Lower lobe of right lung (tissue), 2 donors: ENCODE results near the gene AHSG. TPM values are rescaled to one million over a fixed set of nuclear protein-coding genes. Genes with fewer than 3 reads are reported as not detected.
"Not testable (repeated sequence)": the region's sequence is repeated elsewhere in the genome, so short reads cannot be mapped to it uniquely, and the experiment has no call there.

Experiments used
- ATAC-seq, 2 donors: fragments of 200-7000 bp; cut with Tn5 transposase; one replicate each; pipeline ENCODE4 v1.9.1; 2020 to 2022; ENCODE audit warnings: mild to moderate bottlenecking in 2 of 2, moderate library complexity in 2 of 2
- DNase-seq: peaks from one replicate; pipeline ENCODE4 v3.0.0-alpha.2; 2020
- H3K27ac ChIP-seq: fragments of 200-600 bp; one replicate; pipeline ENCODE4 v1.8.0; 2022
- H3K27me3 ChIP-seq: fragments of 200-600 bp; one replicate; pipeline ENCODE4 v1.8.0; 2022; ENCODE audit warnings: low read depth
- H3K36me3 ChIP-seq: fragments of 200-600 bp; one replicate; pipeline ENCODE4 v1.8.0; 2022; ENCODE audit warnings: mild to moderate bottlenecking
- H3K4me1 ChIP-seq: fragments of 200-600 bp; one replicate; pipeline ENCODE4 v1.8.0; 2022
- H3K4me3 ChIP-seq: fragments of 200-600 bp; one replicate; pipeline ENCODE4 v1.8.0; 2022; ENCODE audit warnings: mild to moderate bottlenecking
- H3K9me3 ChIP-seq: fragments of 200-600 bp; one replicate; pipeline ENCODE4 v1.8.0; 2022
- CTCF ChIP-seq: fragments of 200-600 bp; IDR thresholded peaks from one replicate; pipeline ENCODE4 v1.8.0; 2022; ENCODE audit warnings: antibody characterized with exemption, mild to moderate bottlenecking
- intact Hi-C: fragments of 100-400 bp; cut with DNase I; formaldehyde crosslinking; loops from one replicate; pipeline ENCODE4 v1.11.0; 2022
- long read RNA-seq: library from polyadenylated mRNA; unstranded; transcript quantifications from one replicate; pipeline ENCODE4 v2.0.0, GENCODE V29; 2021
- total RNA-seq: library from RNA; stranded (reverse); fragmentation: NEBNext Ultra II Directional; extraction: Animal tissue kit (Norgen Biotek cat#: 25700); gene quantifications from one replicate; pipeline ENCODE4 v1.2.1, GENCODE V29; 2021
- donor health status: DM: no; HTN: yes; CAD: no; lungs with severe emphysema.

AHSG gene
- total RNA-seq, result not detected
- long read RNA-seq, result 0 reads

GRCh38 chr3:186612721-186613636, at the start of gene AHSG:
Gene AHSG (plus strand): TSS chr3:186613060. CDS start chr3:186613142, 82 bp downstream.
- H3K4me3 ChIP-seq, result no peak within 1 kb of the TSS

GRCh38 chr3:186564586-186564985, 48.3 kb upstream of the AHSG start:
- no peak overlapping the region for H3K4me3 ChIP-seq
- DNase-seq (no peak), ATAC-seq (no peak)
- TF ChIP-seq CTCF, result no peak
- intact Hi-C loops, result no loop called here
- no peak overlapping the region for H3K27ac ChIP-seq
- no peaks in the 10 kb centered on the region for H3K27me3 ChIP-seq
- peaks cover 11% of the 10 kb centered on the region for H3K36me3 ChIP-seq
- H3K4me1 ChIP-seq, result peaks cover 51% of the 10 kb centered on the region
- no peaks in the 10 kb centered on the region for H3K9me3 ChIP-seq

More at GRCh38 chr3:186612721-186613636, at the start of gene AHSG:
- ATAC-seq (no peak), DNase-seq (no peak)
- TF ChIP-seq CTCF, result no peak
- intact Hi-C loops, result loop anchor here (10.0 kb wide), 1 partner anchor 212 kb away; no protein-coding TSS in a partner anchor
- H3K27me3 ChIP-seq, result peaks cover 8% of the 10 kb centered on the region
- H3K27ac ChIP-seq, result no peak within 1 kb of the TSS
- no peaks in the 10 kb centered on the region for H3K9me3 ChIP-seq
- H3K4me1 ChIP-seq, result peaks cover 11% of the 10 kb centered on the region
- no peaks in the 10 kb centered on the region for H3K36me3 ChIP-seq

GRCh38 chr3:186566772-186567071, 46.1 kb upstream of the AHSG start:
- Histone ChIP-seq H3K4me3 (peak overlapping the region; percentile 90), H3K36me3 (peaks cover 11% of the 10 kb centered on the region), H3K4me1 (peaks cover 62% of the 10 kb centered on the region), H3K27me3 (no peaks in the 10 kb centered on the region), H3K9me3 (no peaks in the 10 kb centered on the region), H3K27ac (peak overlapping the region; percentile 92)
- DNase-seq (no peak), ATAC-seq (peak in 1 of 2 donors; percentile 0)
- TF ChIP-seq CTCF, result no peak
- intact Hi-C loops, result no loop called here

- Histone ChIP-seq H3K9me3 (no peaks in the 10 kb centered on the region), H3K4me3 (peak within 1 kb of the TSS; percentile 90), H3K4me1 (peaks cover 67% of the 10 kb centered on the region), H3K27ac (peak within 1 kb of the TSS; percentile 92), H3K27me3 (no peaks in the 10 kb centered on the region), H3K36me3 (peaks cover 14% of the 10 kb centered on the region)
- no peak for TF ChIP-seq CTCF
- DNase-seq, result peak; percentile 93
- intact Hi-C loops, result no loop called here
- peak; percentile 91 to 92 for ATAC-seq
Observed at GRCh38 chr3:186567072-186567921, 45.6 kb upstream of the AHSG start, which contains the start of gene TBCCD1. Gene TBCCD1 (minus strand): TSS chr3:186567339. CDS start chr3:186564329, 3,010 bp downstream.

GRCh38 chr3:186569361-186569760, 43.5 kb upstream of the AHSG start:
- Histone ChIP-seq H3K4me3 (peak overlapping the region; percentile 90), H3K36me3 (peaks cover 24% of the 10 kb centered on the region), H3K27ac (peak overlapping the region; percentile 66), H3K4me1 (peaks cover 48% of the 10 kb centered on the region)
- H3K27me3 ChIP-seq, ATAC-seq, intact Hi-C loops, DNase-seq, H3K9me3 ChIP-seq: not testable (repeated sequence)
